Nephron (organoid): ENCODE data around the gene SYT14.

Experiments
- H3K27ac Mint-ChIP-seq, 3 experiments: 2 replicates each; pipeline ENCODE4 v1.8.0; 2020; ENCODE audit warnings: mixed read lengths in 3 of 3, mild to moderate bottlenecking in 2 of 3, moderate library complexity in 1 of 3
- H3K27me3 Mint-ChIP-seq: 2 replicates; pipeline ENCODE4 v1.8.0; 2021; ENCODE audit warnings: low read depth, mild to moderate bottlenecking, moderate library complexity, mixed read lengths
- H3K36me3 Mint-ChIP-seq: 2 replicates; pipeline ENCODE4 v1.8.0; 2020; ENCODE audit warnings: low read depth, mixed read lengths
- H3K4me1 Mint-ChIP-seq: 2 replicates; pipeline ENCODE4 v1.8.0; 2020; ENCODE audit warnings: mixed read lengths
- H3K4me3 Mint-ChIP-seq, 3 experiments: 2 replicates each; pipeline ENCODE4 v1.8.0; 2020; ENCODE audit warnings: mild to moderate bottlenecking in 3 of 3, mixed read lengths in 3 of 3, moderate library complexity in 2 of 3
- H3K9me3 Mint-ChIP-seq: 2 replicates; pipeline ENCODE4 v1.8.0; 2020; ENCODE audit warnings: mixed read lengths
- CTCF ChIP-seq, 3 experiments: fragments of 200-600 bp; sonication (generic); IDR thresholded peaks; one replicate each; pipeline ENCODE4 v1.5.0; 2021; ENCODE audit warnings: antibody characterized with exemption in 3 of 3; ENCODE audit not compliant: unreplicated experiment in 3 of 3

The SYT14 gene

DNA sequence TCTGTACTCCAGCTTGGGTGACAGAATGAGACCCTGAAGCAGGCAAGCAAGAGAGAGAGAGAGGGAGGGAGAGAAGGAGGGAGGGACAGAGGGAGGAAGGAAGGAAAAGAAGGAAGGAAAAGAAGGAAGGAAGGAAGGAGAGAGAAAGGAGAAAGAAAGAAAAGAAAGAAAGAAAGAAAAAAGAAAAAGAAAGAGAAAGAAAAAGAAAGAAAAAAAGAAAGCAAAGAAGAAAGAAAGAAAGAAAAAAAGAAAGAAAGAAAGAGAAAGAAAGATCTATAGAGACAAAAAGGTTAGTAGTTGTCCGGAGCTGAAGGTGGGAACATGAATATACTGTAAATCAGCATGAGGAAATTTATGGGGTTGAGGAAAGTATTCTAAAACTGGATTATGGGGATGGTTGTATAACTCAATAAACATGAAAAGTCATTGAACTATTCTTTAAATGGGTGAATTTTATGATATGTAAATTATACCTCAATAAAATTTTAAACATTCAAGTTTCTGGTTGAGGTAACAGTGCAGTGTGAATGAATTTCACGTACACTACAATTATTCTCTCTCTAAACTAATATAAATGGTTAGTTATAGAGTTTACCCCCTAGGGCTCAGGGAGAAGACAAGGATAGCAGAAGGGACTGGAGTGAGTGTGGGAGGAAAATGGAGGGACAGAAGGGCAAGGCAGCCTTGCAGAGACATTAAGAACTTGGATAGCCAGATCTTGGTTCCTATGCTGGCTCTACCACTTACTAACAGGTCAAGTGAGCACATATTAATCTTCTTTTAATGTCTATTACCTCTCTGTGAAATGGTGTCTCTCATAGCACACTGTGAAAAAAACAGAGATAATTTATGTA, 269.8 kb downstream of the SYT14 start:
- no peak overlapping the region for H3K27ac Mint-ChIP-seq
- no peaks in the 10 kb centered on the region for H3K36me3 Mint-ChIP-seq
- no peak overlapping the region for H3K4me3 Mint-ChIP-seq
- H3K27me3 Mint-ChIP-seq = peaks cover 7% of the 10 kb centered on the region
- no peak for TF ChIP-seq CTCF (IDR thresholded peaks at IDR 0.05; ENCODE audit: unreplicated experiment in 3 of 3)
- H3K9me3 Mint-ChIP-seq = peaks cover 5% of the 10 kb centered on the region
- no peaks in the 10 kb centered on the region for H3K4me1 Mint-ChIP-seq

DNA sequence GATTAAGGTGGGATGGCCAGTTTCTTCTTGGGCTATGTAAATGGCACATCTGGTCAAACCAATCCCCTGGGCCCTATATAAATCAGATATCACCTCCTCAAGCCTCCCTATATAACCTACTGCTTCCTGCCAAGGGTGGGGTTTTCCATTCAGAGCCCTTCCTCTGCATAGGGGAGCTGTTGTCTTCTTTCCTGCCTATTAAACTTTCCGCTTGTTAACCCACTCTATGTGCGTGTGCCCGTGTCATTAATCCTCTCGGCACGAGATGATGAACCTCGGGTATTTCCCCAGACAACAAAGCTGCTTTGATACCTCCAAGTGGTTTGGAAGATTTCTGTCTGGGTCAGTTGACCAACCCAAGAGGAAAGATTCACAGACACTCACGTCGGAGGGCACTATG, 275.3 kb downstream of the SYT14 start:
- Mint-ChIP-seq H3K4me1 (no peaks in the 10 kb centered on the region), H3K27ac (no peak overlapping the region), H3K27me3 (no peaks in the 10 kb centered on the region), H3K36me3 (no peaks in the 10 kb centered on the region), H3K4me3 (no peak overlapping the region), H3K9me3 (peaks cover 5% of the 10 kb centered on the region)
- no peak for TF ChIP-seq CTCF (IDR thresholded peaks at IDR 0.05; ENCODE audit: unreplicated experiment in 3 of 3)

GRCh38 chr1:210214573-210215409, 276.8 kb downstream of the SYT14 start:
- H3K27me3 Mint-ChIP-seq = no peaks in the 10 kb centered on the region

DNA sequence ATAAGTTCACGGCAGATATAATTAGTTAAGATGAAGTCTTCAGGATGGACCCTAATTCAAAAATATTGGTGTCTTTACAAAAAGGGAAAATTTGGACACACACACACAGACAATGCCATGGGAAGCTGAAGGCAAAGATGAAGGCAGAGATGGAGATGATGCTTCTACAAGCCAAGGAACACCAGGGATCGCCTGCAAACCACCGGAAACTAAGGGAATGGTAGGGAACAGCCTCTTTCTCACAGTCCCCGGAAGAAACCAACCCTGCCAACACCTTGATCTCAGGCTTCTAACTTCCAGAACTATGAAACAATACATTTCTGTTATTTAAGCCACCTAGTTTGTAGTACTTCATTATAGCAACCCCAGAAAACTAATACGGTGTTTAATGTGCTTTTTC, 279.5 kb downstream of the SYT14 start:
- H3K4me3 Mint-ChIP-seq = no peak overlapping the region
- peaks cover 5% of the 10 kb centered on the region for H3K4me1 Mint-ChIP-seq
- no peak for TF ChIP-seq CTCF (IDR thresholded peaks at IDR 0.05; ENCODE audit: unreplicated experiment in 3 of 3)
- no peaks in the 10 kb centered on the region for H3K36me3 Mint-ChIP-seq
- H3K9me3 Mint-ChIP-seq = no peaks in the 10 kb centered on the region
- no peaks in the 10 kb centered on the region for H3K27me3 Mint-ChIP-seq
- no peak overlapping the region for H3K27ac Mint-ChIP-seq

More at GRCh38 chr1:210214573-210215409, 276.8 kb downstream of the SYT14 start:
- no peaks in the 10 kb centered on the region for H3K4me1 Mint-ChIP-seq
- TF ChIP-seq CTCF (IDR thresholded peaks at IDR 0.05; ENCODE audit: unreplicated experiment in 3 of 3) = no peak
- no peak overlapping the region for H3K4me3 Mint-ChIP-seq
- H3K27ac Mint-ChIP-seq = no peak overlapping the region
- peaks cover 5% of the 10 kb centered on the region for H3K9me3 Mint-ChIP-seq
- no peaks in the 10 kb centered on the region for H3K36me3 Mint-ChIP-seq

DNA sequence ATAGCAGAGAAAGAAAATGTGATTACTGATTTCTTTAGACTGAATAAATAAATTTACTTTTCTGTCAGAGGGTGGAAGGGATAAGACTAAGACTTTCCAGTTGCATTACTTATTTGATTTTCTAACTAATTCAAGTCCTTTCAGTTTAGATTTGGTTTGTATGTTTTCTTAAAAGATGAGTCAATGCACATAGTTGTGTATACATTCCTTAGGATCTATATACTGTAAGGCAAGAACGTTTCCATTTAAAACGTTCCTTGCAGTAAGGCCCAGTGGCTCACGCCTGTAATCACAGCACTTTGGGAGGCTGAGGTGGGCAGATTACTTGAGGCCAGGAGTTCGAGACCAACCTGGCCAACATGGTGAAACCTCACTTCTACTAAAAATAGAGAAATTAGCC, 280.0 kb downstream of the SYT14 start:
- Mint-ChIP-seq H3K4me3 (no peak overlapping the region), H3K27ac (no peak overlapping the region), H3K9me3 (no peaks in the 10 kb centered on the region), H3K36me3 (no peaks in the 10 kb centered on the region), H3K27me3 (no peaks in the 10 kb centered on the region), H3K4me1 (peaks cover 10% of the 10 kb centered on the region)
- TF ChIP-seq CTCF (IDR thresholded peaks at IDR 0.05; ENCODE audit: unreplicated experiment in 3 of 3) = no peak
